GM19023 (cell line): ENCODE measurements around the gene TMSB10.

Experiments
- ATAC-seq: cut with Tn5 transposase; IDR thresholded peaks from one replicate; pipeline ENCODE4 v1.9.1; 2021; ENCODE audit warnings: mild to moderate bottlenecking, moderate library complexity; ENCODE audit not compliant: unreplicated experiment

The TMSB10 gene

GRCh38 chr2:84879584-84880394 lies 25.7 kb upstream of the TMSB10 start:
- ATAC-seq: peak; percentile 43

- no peak for ATAC-seq
These were observed 25.1 kb upstream of the TMSB10 start for GRCh38 chr2:84880395-84880644.

- ATAC-seq: peak; percentile 21
These were observed 24.6 kb upstream of the TMSB10 start, which contains the start of gene TRABD2A for GRCh38 chr2:84880645-84881521. Gene TRABD2A (minus strand): TSS chr2:84881084. CDS start chr2:84881039, 45 bp downstream.

GRCh38 chr2:84881581-84882413 lies 23.7 kb upstream of the TMSB10 start:
- peak; percentile 69 for ATAC-seq

GRCh38 chr2:84882414-84882738 lies 23.1 kb upstream of the TMSB10 start:
- ATAC-seq: no peak

- no peak for ATAC-seq
These were observed 22.5 kb upstream of the TMSB10 start for GRCh38 chr2:84882775-84883550.

- ATAC-seq: no peak
These were observed 21.0 kb upstream of the TMSB10 start for GRCh38 chr2:84884449-84884848.

GRCh38 chr2:84885111-84885510 lies 20.3 kb upstream of the TMSB10 start:
- no peak for ATAC-seq

- no peak for ATAC-seq
These were observed 18.7 kb upstream of the TMSB10 start for GRCh38 chr2:84886791-84887190.

GRCh38 chr2:84888401-84889276 lies 16.8 kb upstream of the TMSB10 start:
- peak; percentile 98 for ATAC-seq

GRCh38 chr2:84889332-84889731 lies 16.1 kb upstream of the TMSB10 start:
- ATAC-seq: no peak

GRCh38 chr2:84891355-84892010 lies 14.0 kb upstream of the TMSB10 start:
- ATAC-seq: no peak

- no peak for ATAC-seq
These were observed 11.3 kb upstream of the TMSB10 start for GRCh38 chr2:84894131-84894586.

GRCh38 chr2:84894758-84895520 lies 10.5 kb upstream of the TMSB10 start:
- ATAC-seq: no peak

GRCh38 chr2:84896567-84896966 lies 8.9 kb upstream of the TMSB10 start:
- ATAC-seq: no peak

- ATAC-seq: no peak
These were observed 7.7 kb upstream of the TMSB10 start for GRCh38 chr2:84897773-84898172.

GRCh38 chr2:84899304-84900204 lies 5.9 kb upstream of the TMSB10 start:
- ATAC-seq: no peak
